H9 (cell line): Measurements from ENCODE around the gene CEP55. TPM values are rescaled to one million over a fixed set of nuclear protein-coding genes. Genes with fewer than 3 reads are reported as not detected.

Experiments
- DNase-seq: peaks from one replicate; pipeline ENCODE4 v3.0.0-alpha.2; 2017
- H2AFZ ChIP-seq: one replicate; pipeline ENCODE4 v1.6.1; 2013; ENCODE audit warnings: mild to moderate bottlenecking, low read length, control low read depth, moderate library complexity
- H2AK5ac ChIP-seq: 2 replicates; pipeline ENCODE4 v1.6.1; 2013; ENCODE audit warnings: low read length, control low read depth, mixed read lengths; ENCODE audit not compliant: insufficient read length
- H2BK120ac ChIP-seq: one replicate; pipeline ENCODE4 v1.6.1; 2013; ENCODE audit warnings: low read depth, mild to moderate bottlenecking, low read length, control low read depth, inconsistent platforms; ENCODE audit not compliant: poor library complexity, severe bottlenecking
- H2BK12ac ChIP-seq: 2 replicates; pipeline ENCODE4 v1.6.1; 2013; ENCODE audit warnings: low read length, control low read depth, mixed read lengths, low read depth; ENCODE audit not compliant: insufficient read length
- H2BK15ac ChIP-seq: 2 replicates; pipeline ENCODE4 v1.6.1; 2013; ENCODE audit warnings: low read depth, low read length, control low read depth
- H2BK20ac ChIP-seq: one replicate; pipeline ENCODE4 v1.6.1; 2013; ENCODE audit warnings: low read depth, mild to moderate bottlenecking, low read length, control low read depth, inconsistent platforms; ENCODE audit not compliant: poor library complexity, severe bottlenecking
- H2BK5ac ChIP-seq: 2 replicates; pipeline ENCODE4 v1.6.1; 2013; ENCODE audit warnings: low read length, control low read depth, mixed read lengths; ENCODE audit not compliant: insufficient read length
- H3K14ac ChIP-seq: 2 replicates; pipeline ENCODE4 v1.6.1; 2013; ENCODE audit warnings: low read length, control low read depth; ENCODE audit not compliant: insufficient read depth
- H3K18ac ChIP-seq: 2 replicates; pipeline ENCODE4 v1.6.1; 2013; ENCODE audit warnings: low read depth, mild to moderate bottlenecking, mixed read lengths, low read length, control low read depth; ENCODE audit not compliant: insufficient read length
- H3K23ac ChIP-seq: 2 replicates; pipeline ENCODE4 v1.6.1; 2013; ENCODE audit warnings: low read length, control low read depth, mixed read lengths, low read depth; ENCODE audit not compliant: insufficient read length
- H3K23me2 ChIP-seq: 2 replicates; pipeline ENCODE4 v1.6.1; 2013; ENCODE audit warnings: low read depth, mild to moderate bottlenecking, mixed read lengths, low read length, control low read depth; ENCODE audit not compliant: insufficient read length, poor library complexity, severe bottlenecking
- H3K27ac ChIP-seq: 2 replicates; pipeline ENCODE4 v1.5.1; 2013; ENCODE audit warnings: low read length, control low read depth, mixed read lengths, low read depth; ENCODE audit not compliant: insufficient read length
- H3K27me3 ChIP-seq: 2 replicates; pipeline ENCODE4 v1.6.1; 2013; ENCODE audit warnings: low read length, control low read depth, inconsistent platforms; ENCODE audit not compliant: insufficient read depth
- H3K4ac ChIP-seq: 2 replicates; pipeline ENCODE4 v1.6.1; 2013; ENCODE audit warnings: low read depth, mild to moderate bottlenecking, control low read depth, inconsistent platforms, low read length, moderate library complexity
- H3K4me1 ChIP-seq: 2 replicates; pipeline ENCODE4 v1.6.1; 2013; ENCODE audit warnings: low read length, control low read depth, inconsistent platforms; ENCODE audit not compliant: insufficient read depth
- H3K4me2 ChIP-seq: 2 replicates; pipeline ENCODE4 v1.6.1; 2013; ENCODE audit warnings: low read length, control low read depth, mixed read lengths; ENCODE audit not compliant: insufficient read length, insufficient read depth
- H3K56ac ChIP-seq: 2 replicates; pipeline ENCODE4 v1.6.1; 2013; ENCODE audit warnings: low read depth, mild to moderate bottlenecking, mixed read lengths, low read length, control low read depth; ENCODE audit not compliant: insufficient read length
- H3K79me1 ChIP-seq: 2 replicates; pipeline ENCODE4 v1.6.1; 2013; ENCODE audit warnings: low read depth, mild to moderate bottlenecking, moderate library complexity, low read length, control low read depth, inconsistent platforms; ENCODE audit not compliant: insufficient read depth, poor library complexity, severe bottlenecking
- H3K79me2 ChIP-seq: 2 replicates; pipeline ENCODE4 v1.6.1; 2013; ENCODE audit warnings: low read length, control low read depth, inconsistent platforms; ENCODE audit not compliant: insufficient read depth
- H3K9ac ChIP-seq: 2 replicates; pipeline ENCODE4 v1.6.1; 2013; ENCODE audit warnings: low read length, control low read depth, mixed read lengths; ENCODE audit not compliant: insufficient read length; ENCODE audit errors: extremely low read depth
- H3K9me3 ChIP-seq: one replicate; pipeline ENCODE4 v1.6.1; 2013; ENCODE audit warnings: low read depth, low read length, inconsistent platforms; ENCODE audit not compliant: control insufficient read depth
- H3T11ph ChIP-seq: one replicate; pipeline ENCODE4 v1.6.1; 2013; ENCODE audit warnings: mild to moderate bottlenecking, low read length, control low read depth, inconsistent platforms
- H4K20me1 ChIP-seq: one replicate; pipeline ENCODE4 v1.6.1; 2013; ENCODE audit not compliant: control insufficient read depth, insufficient read length, insufficient read depth
- H4K5ac ChIP-seq: 2 replicates; pipeline ENCODE4 v1.6.1; 2013; ENCODE audit warnings: low read depth, mild to moderate bottlenecking, mixed read lengths, low read length, control low read depth; ENCODE audit not compliant: insufficient read length
- H4K8ac ChIP-seq: replicated peaks from 2 replicates; pipeline ENCODE4 v1.6.1; 2013; ENCODE audit warnings: low read length, control low read depth, mixed read lengths, low read depth; ENCODE audit not compliant: insufficient read length
- H4K91ac ChIP-seq: 2 replicates; pipeline ENCODE4 v1.6.1; 2013; ENCODE audit warnings: low read depth, mild to moderate bottlenecking, moderate library complexity, mixed read lengths, low read length, control low read depth; ENCODE audit not compliant: insufficient read length
- H3K27ac Mint-ChIP-seq, 3 experiments: 2 replicates in 2 of 3; 3 replicates in 1 of 3; pipeline ENCODE4 v1.8.0; 2020 to 2021; ENCODE audit warnings: mixed read lengths in 3 of 3, mild to moderate bottlenecking in 1 of 3, moderate library complexity in 1 of 3
- H3K27me3 Mint-ChIP-seq: 2 replicates; pipeline ENCODE4 v1.8.0; 2021; ENCODE audit warnings: low read depth, mild to moderate bottlenecking, moderate library complexity, mixed read lengths
- H3K36me3 Mint-ChIP-seq, 3 experiments: 2 replicates in 2 of 3; 3 replicates in 1 of 3; pipeline ENCODE4 v1.8.0; 2020 to 2021; ENCODE audit warnings: low read depth in 3 of 3, mixed read lengths in 3 of 3; ENCODE audit not compliant: insufficient read depth in 1 of 3
- H3K4me1 Mint-ChIP-seq, 2 experiments: 2 replicates each; pipeline ENCODE4 v1.8.0; 2020; ENCODE audit warnings: mixed read lengths in 2 of 2
- H3K4me3 Mint-ChIP-seq, 2 experiments: 2 replicates in 1 of 2; 3 replicates in 1 of 2; pipeline ENCODE4 v1.8.0; 2020 to 2021; ENCODE audit warnings: mild to moderate bottlenecking in 2 of 2, mixed read lengths in 2 of 2, moderate library complexity in 1 of 2
- H3K9me3 Mint-ChIP-seq, 2 experiments: 2 replicates in 1 of 2; 3 replicates in 1 of 2; pipeline ENCODE4 v1.8.0; 2020; ENCODE audit warnings: mild to moderate bottlenecking in 2 of 2, mixed read lengths in 2 of 2, moderate library complexity in 1 of 2
- WGBS: extraction: QIAGEN DNeasy Blood & Tissue Kit; methylation state at CpG from one replicate; pipeline ENCODE4 v1.1.7; 2013; ENCODE audit warnings: missing lambda C conversion rate, low lambda C conversion rate, mixed read lengths; ENCODE audit not compliant: insufficient read length; ENCODE audit errors: extremely low coverage; 5-methylcytosine and 5-hydroxymethylcytosine counted together
- total RNA-seq: library from RNA; stranded (reverse); gene quantifications from 2 replicates; pipeline ENCODE4 v1.2.1, GENCODE V29; 2021
- TF ChIP-seq, protein P1 (sequence below): fragments of 200-600 bp; sonication (generic); conservative IDR thresholded peaks from 3 replicates; pipeline ENCODE4 v1.8.0; 2021; ENCODE audit warnings: antibody characterized with exemption, mild to moderate bottlenecking

Gene CEP55
- total RNA-seq, 1 experiment from 2014 or later, result 17.8 TPM

GRCh38 chr10:93461807-93462178, 34.6 kb upstream of the CEP55 start:
- no CpG with 5 or more reads among the region's 1 CpG for WGBS
- H3K9ac ChIP-seq, result no peak overlapping the region
- no peak overlapping the region for H2BK15ac ChIP-seq
- H2BK5ac ChIP-seq, result no peak overlapping the region
- no peak overlapping the region for H3K27ac Mint-ChIP-seq
- no peaks in the 10 kb centered on the region for H3K23me2 ChIP-seq
- no peak overlapping the region for H3K23ac ChIP-seq
- peaks cover 2% of the 10 kb centered on the region for H3K4me1 ChIP-seq
- H3K9me3 Mint-ChIP-seq, result no peaks in the 10 kb centered on the region; a peak in 1 of 5 replicates
- H3K9me3 ChIP-seq, result no peaks in the 10 kb centered on the region
- H3K27me3 Mint-ChIP-seq, result no peaks in the 10 kb centered on the region
- no peak overlapping the region for H3K56ac ChIP-seq
- no peak overlapping the region for H2BK120ac ChIP-seq
- no peaks in the 10 kb centered on the region for H4K20me1 ChIP-seq
- TF ChIP-seq, protein P1, sequence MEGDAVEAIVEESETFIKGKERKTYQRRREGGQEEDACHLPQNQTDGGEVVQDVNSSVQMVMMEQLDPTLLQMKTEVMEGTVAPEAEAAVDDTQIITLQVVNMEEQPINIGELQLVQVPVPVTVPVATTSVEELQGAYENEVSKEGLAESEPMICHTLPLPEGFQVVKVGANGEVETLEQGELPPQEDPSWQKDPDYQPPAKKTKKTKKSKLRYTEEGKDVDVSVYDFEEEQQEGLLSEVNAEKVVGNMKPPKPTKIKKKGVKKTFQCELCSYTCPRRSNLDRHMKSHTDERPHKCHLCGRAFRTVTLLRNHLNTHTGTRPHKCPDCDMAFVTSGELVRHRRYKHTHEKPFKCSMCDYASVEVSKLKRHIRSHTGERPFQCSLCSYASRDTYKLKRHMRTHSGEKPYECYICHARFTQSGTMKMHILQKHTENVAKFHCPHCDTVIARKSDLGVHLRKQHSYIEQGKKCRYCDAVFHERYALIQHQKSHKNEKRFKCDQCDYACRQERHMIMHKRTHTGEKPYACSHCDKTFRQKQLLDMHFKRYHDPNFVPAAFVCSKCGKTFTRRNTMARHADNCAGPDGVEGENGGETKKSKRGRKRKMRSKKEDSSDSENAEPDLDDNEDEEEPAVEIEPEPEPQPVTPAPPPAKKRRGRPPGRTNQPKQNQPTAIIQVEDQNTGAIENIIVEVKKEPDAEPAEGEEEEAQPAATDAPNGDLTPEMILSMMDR, result no peak
- no peak overlapping the region for H2BK20ac ChIP-seq
- H2AK5ac ChIP-seq, result no peak overlapping the region
- no peak overlapping the region for H3K4me3 Mint-ChIP-seq
- H3K14ac ChIP-seq, result no peak overlapping the region
- H3K36me3 Mint-ChIP-seq, result no peaks in the 10 kb centered on the region
- H3K79me2 ChIP-seq, result no peaks in the 10 kb centered on the region
- H3K27me3 ChIP-seq, result no peaks in the 10 kb centered on the region
- DNase-seq, result no peak
- H3K4me1 Mint-ChIP-seq, result peaks cover 18 to 19% of the 10 kb centered on the region in 2 experiments
- H3K18ac ChIP-seq, result no peak overlapping the region
- H3K79me1 ChIP-seq, result no peaks in the 10 kb centered on the region
- H4K5ac ChIP-seq, result no peak overlapping the region
- no peak overlapping the region for H4K8ac ChIP-seq
- H4K91ac ChIP-seq, result no peak overlapping the region
- H3T11ph ChIP-seq, result no peak overlapping the region
- no peak overlapping the region for H3K27ac ChIP-seq
- H2BK12ac ChIP-seq, result no peak overlapping the region
- no peak overlapping the region for H3K4ac ChIP-seq
- H3K4me2 ChIP-seq, result no peak overlapping the region
- no peak overlapping the region for H2AFZ ChIP-seq
